ENCODE results near the gene MYLK4.

The MYLK4 gene

DNA sequence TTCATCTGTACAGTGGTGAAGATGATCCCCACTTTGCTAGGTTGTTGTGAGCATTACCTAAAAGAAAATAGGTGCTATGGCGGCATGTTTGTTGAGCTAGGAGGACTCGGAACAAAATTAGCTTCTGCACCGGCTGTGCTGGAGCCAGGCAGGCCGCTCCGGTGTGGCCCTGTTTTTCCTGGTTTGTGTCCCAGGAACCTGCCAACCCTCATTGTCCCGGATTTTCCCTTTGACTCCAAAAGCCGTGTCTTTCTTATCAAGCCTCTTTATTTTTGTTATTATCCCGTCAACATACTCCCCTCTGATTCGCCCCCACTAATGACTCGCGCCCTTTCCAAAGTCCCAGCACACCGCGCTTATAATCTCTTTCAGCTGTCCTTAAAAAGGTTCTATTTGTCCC is 117.0 kb downstream of the MYLK4 start:
- DNase-seq (ENCODE audit: low read depth in 1 of 2, low spot score in 1 of 2): no peak

DNA sequence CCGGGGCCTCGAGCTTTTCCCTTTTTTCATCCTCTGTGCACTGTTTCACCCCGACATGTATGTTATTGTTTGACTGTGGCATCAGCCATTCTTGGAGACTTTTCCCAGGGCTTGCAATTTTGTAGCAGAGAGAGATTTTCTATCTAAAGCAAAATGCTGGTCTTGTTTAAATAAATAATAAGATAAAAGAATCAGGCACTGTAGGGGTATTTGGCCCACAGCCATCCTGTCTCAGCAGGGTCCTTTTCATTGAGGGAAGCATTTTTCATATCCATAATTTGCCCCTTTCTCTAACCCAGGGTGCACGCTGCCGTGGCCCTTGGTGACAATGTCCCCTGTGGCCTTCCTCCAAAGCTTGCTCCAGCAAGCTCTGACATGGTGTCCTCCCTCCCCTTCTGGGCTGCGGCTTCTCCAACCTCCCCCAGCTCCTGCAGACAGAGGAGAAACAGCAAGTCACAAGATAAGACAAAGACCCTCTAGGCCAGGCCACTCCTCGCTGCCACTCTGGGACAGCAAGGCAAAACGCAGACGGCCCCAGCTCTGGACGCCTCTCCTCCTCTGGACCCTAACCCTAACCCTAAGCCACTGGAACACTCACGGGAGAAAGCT is 117.6 kb downstream of the MYLK4 start:
- DNase-seq (ENCODE audit: low read depth in 1 of 2, low spot score in 1 of 2): no peak

DNA sequence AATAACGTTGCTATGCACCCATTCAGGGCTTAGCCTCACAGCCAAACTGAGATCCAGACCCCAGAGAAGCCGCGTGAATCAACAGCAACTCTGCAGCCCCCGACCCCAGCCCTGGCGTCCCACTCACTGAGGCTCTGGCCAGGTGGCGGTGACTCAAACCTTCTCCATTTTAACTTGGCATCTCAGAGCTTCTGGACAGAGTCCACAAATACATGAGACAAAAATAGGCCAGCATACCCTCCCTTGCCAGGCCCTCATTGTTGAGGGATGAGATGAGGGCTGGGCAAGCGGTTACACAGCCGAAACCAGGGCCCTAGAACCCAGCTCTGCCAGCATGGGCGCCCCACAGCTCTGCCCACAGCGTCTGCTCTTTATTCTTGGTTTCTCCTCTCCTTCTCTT is 118.4 kb downstream of the MYLK4 start:
- no peak for DNase-seq (ENCODE audit: low read depth in 1 of 2, low spot score in 1 of 2)

DNA sequence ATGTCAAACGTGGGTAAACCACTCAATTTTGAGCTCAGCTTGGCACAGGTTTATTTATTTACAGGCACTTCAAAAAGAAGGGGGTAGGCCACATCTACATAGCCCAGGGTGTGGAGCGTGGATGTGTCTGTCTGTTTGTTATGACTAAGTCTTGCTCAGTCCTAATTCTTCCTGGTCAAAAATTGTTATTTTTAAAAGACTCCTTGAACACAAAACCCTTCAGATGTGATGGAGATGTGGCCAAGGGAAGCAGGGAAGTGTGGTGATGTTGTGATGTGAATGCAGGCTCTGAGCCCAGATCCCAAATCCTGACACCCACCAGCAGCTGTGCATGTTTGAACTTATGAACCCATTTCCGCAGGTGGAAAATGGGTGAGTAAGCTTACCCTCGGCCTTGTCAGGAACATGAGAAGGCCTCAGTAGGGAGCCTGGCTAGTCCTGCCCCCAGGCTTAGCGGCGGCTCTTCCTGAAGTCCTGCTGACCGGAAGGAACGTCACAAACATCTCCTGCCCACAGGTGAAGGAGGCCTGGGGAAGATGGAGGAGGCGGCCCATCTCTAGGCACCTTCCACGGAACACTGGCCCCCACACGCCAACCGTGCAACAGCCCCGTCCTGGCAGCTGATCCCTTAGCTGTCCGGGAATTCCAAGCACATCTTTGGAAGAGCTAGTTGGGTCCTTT is 119.7 kb downstream of the MYLK4 start:
- DNase-seq (ENCODE audit: low read depth in 1 of 2, low spot score in 1 of 2): no peak

DNA sequence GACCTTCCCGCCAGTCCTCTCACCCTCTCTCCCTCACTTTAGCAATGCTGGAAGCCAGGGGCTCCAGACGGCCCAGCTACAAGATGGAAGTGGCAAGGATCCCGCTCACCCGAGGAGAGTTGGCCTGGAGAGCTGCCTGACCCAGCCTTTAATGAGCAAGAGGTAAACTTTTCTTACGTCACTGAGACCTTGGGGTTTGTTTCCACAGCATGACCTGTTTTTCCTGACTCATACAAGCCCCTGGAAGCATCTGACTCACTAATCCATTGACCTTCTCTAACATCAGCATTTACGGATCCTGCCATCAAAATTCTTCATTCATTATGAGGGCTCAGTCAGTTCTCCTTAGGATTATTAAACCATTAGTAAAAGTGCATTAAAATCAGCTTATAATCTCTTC is 120.4 kb downstream of the MYLK4 start:
- DNase-seq (ENCODE audit: low read depth in 1 of 2, low spot score in 1 of 2): no peak

DNA sequence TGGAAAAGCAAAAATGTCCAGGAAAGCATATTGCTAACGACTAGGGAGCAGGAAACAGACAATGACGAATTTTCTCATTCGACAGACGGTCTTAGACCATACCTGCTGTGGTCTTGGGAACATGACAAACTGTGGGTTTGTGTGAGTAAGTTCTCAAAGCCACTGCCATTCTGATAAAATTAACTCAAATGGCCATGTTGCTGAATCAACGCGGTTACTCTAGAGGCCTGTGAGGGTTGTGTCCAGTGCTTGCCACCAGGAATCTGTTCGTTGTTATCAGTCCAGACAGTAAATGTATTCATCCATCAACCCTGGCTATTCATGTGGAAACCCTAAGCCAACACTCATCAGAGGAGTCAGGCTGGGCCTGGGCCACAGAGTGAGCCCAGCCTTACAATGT is 124.3 kb downstream of the MYLK4 start:
- DNase-seq (ENCODE audit: low read depth in 1 of 2, low spot score in 1 of 2): no peak

DNA sequence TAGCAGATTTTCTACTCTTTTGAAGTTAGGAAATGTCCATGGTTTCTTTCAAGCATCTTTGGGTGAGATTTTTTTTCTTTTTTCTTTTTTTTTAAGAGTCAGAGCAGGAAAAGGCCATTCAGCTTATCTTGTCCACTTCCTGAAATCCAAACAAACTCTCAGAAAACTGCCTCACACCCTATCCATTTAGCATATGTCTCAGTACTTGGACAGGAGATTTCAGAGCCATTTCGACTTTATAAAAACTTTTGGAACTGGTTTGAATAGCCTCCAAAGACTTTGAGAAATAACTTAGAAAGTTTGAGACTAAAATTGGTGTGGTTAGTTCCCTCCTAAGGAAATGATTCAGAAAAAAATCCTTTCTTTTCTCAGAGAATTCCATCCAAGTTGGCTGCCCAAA is 125.1 kb downstream of the MYLK4 start:
- no peak for DNase-seq (ENCODE audit: low read depth in 1 of 2, low spot score in 1 of 2)

DNA sequence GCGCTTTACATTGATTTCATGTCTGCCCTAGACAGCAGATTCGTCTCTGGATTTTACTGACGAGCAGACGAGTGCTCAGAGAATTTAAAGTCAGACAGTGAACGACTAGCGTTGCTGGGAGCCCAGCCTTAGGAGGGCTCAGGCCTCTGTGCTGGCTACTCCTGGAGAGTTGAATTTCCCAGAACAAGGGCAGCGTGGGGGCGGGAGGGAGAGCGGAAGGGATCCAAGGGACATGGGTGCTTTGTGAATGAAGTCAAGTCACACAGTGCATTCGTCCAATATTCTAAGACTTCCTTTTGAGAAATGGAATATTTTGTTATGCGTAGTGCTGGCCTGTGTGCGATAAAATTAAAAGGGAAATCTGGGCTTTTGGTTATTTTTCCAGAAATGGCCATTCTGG is 126.5 kb downstream of the MYLK4 start:
- DNase-seq (ENCODE audit: low read depth in 1 of 2, low spot score in 1 of 2): no peak

DNA sequence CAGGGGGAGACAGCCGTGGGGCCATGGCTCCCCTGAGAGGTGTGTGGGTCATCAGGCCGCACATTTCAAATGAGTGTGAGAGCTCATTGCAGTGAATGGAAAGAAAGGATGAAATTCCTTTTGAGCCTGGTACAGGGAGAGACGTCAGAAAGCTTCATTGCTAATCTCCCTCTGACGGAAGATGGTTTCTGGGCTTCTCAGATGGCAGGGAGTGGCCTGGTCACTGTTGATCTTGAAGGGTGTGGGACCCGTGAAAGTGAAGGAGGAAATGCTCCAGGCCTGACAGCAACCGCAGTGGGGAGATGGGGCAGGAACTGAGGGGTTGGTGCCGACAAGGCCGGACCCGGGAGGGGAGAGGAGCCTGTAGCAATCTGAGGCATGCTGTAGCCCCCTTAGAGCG is 127.4 kb downstream of the MYLK4 start:
- DNase-seq (ENCODE audit: low read depth in 1 of 2, low spot score in 1 of 2): no peak

DNA sequence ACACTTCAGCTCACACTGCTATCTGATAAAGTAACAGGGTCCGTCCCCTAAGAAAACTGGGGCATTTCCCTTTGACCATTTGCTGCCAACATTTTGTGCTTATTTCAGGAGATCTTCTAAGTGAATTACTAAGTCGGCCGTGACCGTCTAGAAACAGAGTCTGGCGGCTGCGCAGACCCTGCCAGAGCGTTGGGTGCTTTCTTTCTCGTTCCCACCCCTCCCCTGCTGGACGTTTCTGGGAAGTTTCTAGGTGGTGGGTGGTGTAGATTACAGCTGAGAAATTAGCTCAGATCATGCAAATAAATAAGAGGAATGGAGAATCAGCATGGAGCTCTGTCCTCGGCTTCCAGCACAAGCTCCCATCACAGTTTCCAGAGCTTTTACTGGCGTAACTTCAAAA is 128.1 kb downstream of the MYLK4 start:
- no peak for DNase-seq (ENCODE audit: low read depth in 1 of 2, low spot score in 1 of 2)

DNA sequence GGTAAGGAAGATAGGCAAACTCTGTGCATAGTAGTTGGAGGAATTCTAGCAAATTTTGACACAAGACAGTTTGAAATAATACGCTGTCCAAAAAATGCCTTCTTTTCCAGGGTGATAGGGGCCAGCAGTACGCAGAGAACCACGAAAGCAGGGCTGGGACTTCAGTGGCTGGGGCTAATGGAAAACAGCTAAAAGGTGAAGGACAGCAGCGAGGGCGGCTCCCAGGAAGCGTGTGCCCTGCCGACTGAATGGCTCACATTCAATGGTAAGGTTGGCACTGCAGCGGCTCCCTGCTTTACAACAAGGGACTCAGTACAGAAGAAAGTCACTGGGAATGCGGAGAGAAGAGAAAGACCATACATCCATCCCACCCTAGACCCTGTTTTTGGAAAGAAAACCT is 131.1 kb downstream of the MYLK4 start:
- no peak for DNase-seq (ENCODE audit: low read depth in 1 of 2, low spot score in 1 of 2)

DNA sequence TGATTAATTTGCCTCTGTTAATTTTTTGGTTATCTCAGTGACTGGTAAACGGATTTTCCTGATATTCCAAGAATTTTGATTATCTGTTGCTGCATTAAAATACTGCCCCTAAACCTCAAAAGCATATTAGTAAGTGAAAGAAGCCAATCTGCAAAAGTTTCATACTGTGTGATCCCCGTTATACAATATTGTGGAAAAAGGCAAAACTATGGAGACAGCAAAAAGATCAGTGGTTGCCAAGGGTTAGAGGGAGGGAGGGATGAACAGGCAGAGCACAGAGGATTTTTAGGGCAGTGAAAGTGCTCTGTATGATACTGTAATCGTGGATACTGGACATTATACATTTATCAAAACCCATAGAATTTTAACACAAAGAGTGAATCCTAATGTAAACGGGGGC is 133.0 kb downstream of the MYLK4 start:
- no peak for DNase-seq (ENCODE audit: low read depth in 1 of 2, low spot score in 1 of 2)

DNA sequence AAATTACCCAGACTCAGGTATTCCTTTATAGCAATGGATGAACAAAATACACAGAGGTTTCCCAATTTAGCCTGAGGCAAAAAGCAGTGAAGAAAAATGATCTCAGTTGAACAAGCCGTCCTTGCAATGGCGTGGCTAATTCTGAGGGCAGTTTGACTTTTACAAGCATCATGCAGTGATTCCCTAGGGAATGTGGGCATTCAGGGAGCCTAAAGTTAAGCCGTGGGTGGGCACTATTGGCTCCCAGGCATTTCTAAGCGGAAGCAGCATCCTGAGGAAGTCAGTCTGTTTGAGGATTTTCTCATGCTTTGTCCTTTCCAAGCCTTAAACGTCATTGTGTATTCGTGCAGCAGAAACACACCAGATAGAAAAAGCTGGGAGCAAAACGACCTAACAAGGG is 133.9 kb downstream of the MYLK4 start:
- DNase-seq (ENCODE audit: low read depth in 1 of 2, low spot score in 1 of 2): no peak

DNA sequence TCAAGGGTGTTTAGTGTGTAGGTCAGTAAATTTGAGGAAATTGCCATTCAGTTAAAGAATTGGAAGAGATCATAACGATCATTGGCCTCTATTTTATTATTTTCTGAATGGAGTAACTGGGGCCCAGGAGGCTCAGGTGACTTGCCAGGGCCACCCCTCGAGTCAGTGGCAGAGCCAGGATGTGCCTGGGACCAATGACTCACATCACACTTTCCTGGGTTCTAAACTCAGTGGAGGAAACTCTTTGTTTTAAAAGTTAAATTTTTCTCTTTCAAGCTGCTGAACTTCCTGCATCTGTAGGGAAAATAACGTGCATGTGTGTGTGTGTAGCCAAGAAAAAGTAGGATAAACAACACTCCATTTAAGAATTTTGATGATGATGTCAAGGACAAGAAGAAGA is 135.5 kb downstream of the MYLK4 start:
- DNase-seq (ENCODE audit: low read depth in 1 of 2, low spot score in 1 of 2): no peak

DNA sequence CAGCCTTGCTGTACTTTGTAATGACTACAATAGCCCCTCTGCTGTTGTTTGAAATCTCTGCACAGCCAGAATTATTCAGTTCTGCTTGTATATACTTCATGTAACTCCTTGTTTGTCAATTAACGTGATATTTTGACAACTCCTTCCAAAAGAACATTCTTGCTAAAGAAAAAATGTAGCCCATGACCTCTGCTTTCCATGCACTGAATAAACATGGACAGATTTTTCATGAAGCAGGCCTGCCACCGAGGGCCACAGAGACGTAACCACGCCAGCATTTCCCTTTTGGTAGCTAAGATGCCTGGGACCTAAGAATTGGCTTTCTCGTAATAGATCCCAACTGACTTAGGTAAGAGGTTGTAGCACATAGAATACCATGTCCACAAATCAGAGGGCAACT is 135.9 kb downstream of the MYLK4 start:
- no peak for DNase-seq (ENCODE audit: low read depth in 1 of 2, low spot score in 1 of 2)

DNA sequence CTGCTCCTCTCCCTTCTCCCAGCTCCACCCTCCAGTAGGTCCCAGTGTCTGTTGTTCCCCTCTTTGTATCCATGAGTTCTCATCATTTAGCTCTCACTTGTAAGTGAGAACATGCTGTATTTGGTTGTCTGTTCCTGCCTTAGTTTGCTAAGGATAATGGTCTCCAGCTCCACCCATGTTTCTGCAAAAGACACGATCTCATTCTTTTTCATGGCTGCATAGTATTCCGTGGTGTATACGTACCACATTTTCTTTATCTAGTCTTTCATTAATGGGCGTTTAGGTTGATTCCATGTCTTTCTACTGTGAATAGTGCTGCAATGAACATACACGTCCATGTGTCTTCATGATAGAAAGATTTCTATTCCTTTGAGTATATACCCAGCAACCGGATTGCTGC is 136.6 kb downstream of the MYLK4 start:
- no peak for DNase-seq (ENCODE audit: low read depth in 1 of 2, low spot score in 1 of 2)

All from activated CD4-positive, alpha-beta T cell treated with anti-CD3 and anti-CD28 coated beads, Interleukin-2, amount 50 U/mL, for 24 hours (primary cell).